Spleen (tissue), 7 donors: Measurements from ENCODE around the gene CCL3.
"Not testable (repeated sequence)": the region's sequence is repeated elsewhere in the genome, so short reads cannot be mapped to it uniquely, and the experiment has no call there.

Experiments used
- POLR2A ChIP-seq, 3 donors: fragments of 450-650 bp; IDR thresholded peaks; one replicate each; pipeline ENCODE4 v1.5.1; 2017; ENCODE audit warnings: antibody characterized with exemption in 3 of 3, mild to moderate bottlenecking in 1 of 3
- TF ChIP-seq, protein P1 (sequence below), 11 experiments: fragments of 200-600 bp in 7 of 11; fragments of 450-650 bp in 4 of 11; sonication (generic) in 4 of 11; IDR thresholded peaks in 8 of 11; conservative IDR thresholded peaks in 3 of 11; 1 replicate in 7 of 11; 2 replicates in 4 of 11; pipeline versions ENCODE4 v1.4.0 to v1.8.0; 2016 to 2021; ENCODE audit warnings: antibody characterized with exemption in 11 of 11, inconsistent platforms in 4 of 11, mild to moderate bottlenecking in 1 of 11
- donor health status: DM: no; HTN: no; CAD: no; lungs with moderate emphysema.
- donor health status: DM: no; HTN: no; CAD: no.
- donor health status: DM: no; HTN: no; CAD: no.

DNA sequence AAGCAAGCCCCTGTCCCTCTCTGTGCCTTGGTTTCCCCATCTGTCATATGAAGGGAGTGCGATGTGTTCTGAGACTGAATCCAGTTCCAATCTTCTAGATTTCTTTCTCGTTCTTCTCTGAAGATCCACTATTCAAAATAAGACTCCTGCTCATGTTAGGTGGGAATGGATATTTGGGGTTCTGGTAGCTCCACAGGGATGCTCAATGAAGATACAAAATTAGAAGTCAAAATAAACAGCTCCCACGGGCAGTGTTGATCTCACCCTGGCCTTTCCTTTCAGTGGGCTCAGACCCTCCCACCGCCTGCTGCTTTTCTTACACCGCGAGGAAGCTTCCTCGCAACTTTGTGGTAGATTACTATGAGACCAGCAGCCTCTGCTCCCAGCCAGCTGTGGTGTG is 14.3 kb upstream of the CCL3 start:
- TF ChIP-seq, protein P1, sequence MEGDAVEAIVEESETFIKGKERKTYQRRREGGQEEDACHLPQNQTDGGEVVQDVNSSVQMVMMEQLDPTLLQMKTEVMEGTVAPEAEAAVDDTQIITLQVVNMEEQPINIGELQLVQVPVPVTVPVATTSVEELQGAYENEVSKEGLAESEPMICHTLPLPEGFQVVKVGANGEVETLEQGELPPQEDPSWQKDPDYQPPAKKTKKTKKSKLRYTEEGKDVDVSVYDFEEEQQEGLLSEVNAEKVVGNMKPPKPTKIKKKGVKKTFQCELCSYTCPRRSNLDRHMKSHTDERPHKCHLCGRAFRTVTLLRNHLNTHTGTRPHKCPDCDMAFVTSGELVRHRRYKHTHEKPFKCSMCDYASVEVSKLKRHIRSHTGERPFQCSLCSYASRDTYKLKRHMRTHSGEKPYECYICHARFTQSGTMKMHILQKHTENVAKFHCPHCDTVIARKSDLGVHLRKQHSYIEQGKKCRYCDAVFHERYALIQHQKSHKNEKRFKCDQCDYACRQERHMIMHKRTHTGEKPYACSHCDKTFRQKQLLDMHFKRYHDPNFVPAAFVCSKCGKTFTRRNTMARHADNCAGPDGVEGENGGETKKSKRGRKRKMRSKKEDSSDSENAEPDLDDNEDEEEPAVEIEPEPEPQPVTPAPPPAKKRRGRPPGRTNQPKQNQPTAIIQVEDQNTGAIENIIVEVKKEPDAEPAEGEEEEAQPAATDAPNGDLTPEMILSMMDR (IDR thresholded peaks at IDR 0.05 in 8 of 11, conservative IDR thresholded peaks at IDR 0.05 in 3 of 11), result not testable (repeated sequence)
- not testable (repeated sequence) for TF ChIP-seq POLR2A (IDR thresholded peaks at IDR 0.05)
